Caco-2 (cell line): ENCODE measurements around the gene FURIN. TPM values are rescaled to one million over a fixed set of nuclear protein-coding genes. Genes with fewer than 3 reads are reported as not detected.
"Not testable (repeated sequence)": the region's sequence is repeated elsewhere in the genome, so short reads cannot be mapped to it uniquely, and the experiment has no call there.

ENCODE experiments used
- BruUV-seq: library from RNA; stranded (reverse); fragments of 400-500 nt; replicated peaks from 2 replicates; lab custom pipeline; 2021; lab: Mats Ljungman, UMichigan
- CTCF ChIA-PET: fragments of 300-600 bp; sonication (Branson Sonifier 250); formaldehyde crosslinking; loops from one replicate; lab custom pipeline; 2022; ENCODE audit warnings: antibody characterized with exemption; lab: Charles Lee
- POLR2A ChIA-PET: fragments of 300-600 bp; sonication (Branson Sonifier 250); formaldehyde crosslinking; loops from one replicate; lab custom pipeline; 2022; ENCODE audit warnings: antibody characterized with exemption; lab: Charles Lee
- DNase-seq, 2 experiments: peaks; one replicate each; pipeline versions ENCODE4 v3.0.0 to v3.0.0-alpha.2; 2020 to 2022
- H3K27me3 ChIP-seq: replicated peaks from 2 replicates; pipeline ENCODE4 v1.6.0; 2011; ENCODE audit warnings: low read length; ENCODE audit not compliant: control insufficient read depth, insufficient read depth
- H3K36me3 ChIP-seq: 2 replicates; pipeline ENCODE4 v1.5.1; 2011; ENCODE audit warnings: low read length; ENCODE audit not compliant: control insufficient read depth, insufficient read depth
- H3K4me1 ChIP-seq: fragments of 250-450 bp; sonication (Bioruptor Pico); 2 replicates; pipeline ENCODE4 v1.5.1; 2020; ENCODE audit warnings: mild to moderate bottlenecking
- H3K4me3 ChIP-seq: 2 replicates; pipeline ENCODE4 v1.5.1; 2011; ENCODE audit warnings: low read depth, mild to moderate bottlenecking, control low read depth, low read length
- H3K9me3 ChIP-seq: fragments of 250-450 bp; sonication (Bioruptor Pico); 2 replicates; pipeline ENCODE4 v1.5.1; 2020; ENCODE audit warnings: mild to moderate bottlenecking, moderate library complexity
- H3K27ac Mint-ChIP-seq: one replicate; pipeline ENCODE4 v1.8.0; 2022; ENCODE audit warnings: mixed read lengths; ENCODE audit not compliant: unreplicated experiment
- H3K27me3 Mint-ChIP-seq: one replicate; pipeline ENCODE4 v1.8.0; 2022; ENCODE audit warnings: mixed read lengths; ENCODE audit not compliant: insufficient read depth, unreplicated experiment
- H3K36me3 Mint-ChIP-seq: one replicate; pipeline ENCODE4 v1.8.0; 2022; ENCODE audit warnings: mild to moderate bottlenecking, mixed read lengths; ENCODE audit not compliant: insufficient read depth, unreplicated experiment
- H3K4me1 Mint-ChIP-seq: one replicate; pipeline ENCODE4 v1.8.0; 2022; ENCODE audit warnings: low read depth, mixed read lengths; ENCODE audit not compliant: unreplicated experiment
- H3K4me3 Mint-ChIP-seq: one replicate; pipeline ENCODE4 v1.8.0; 2022; ENCODE audit warnings: mild to moderate bottlenecking, moderate library complexity, mixed read lengths; ENCODE audit not compliant: unreplicated experiment
- H3K9me3 Mint-ChIP-seq: one replicate; pipeline ENCODE4 v1.8.0; 2022; ENCODE audit warnings: mixed read lengths; ENCODE audit not compliant: unreplicated experiment
- intact Hi-C: fragments of 100-400 bp; cut with micrococcal nuclease; formaldehyde crosslinking; loops from one replicate; pipeline ENCODE4 v1.10.0; 2022; ENCODE audit not compliant: unreplicated experiment
- total RNA-seq: library from RNA; stranded (reverse); gene quantifications from 2 replicates; pipeline ENCODE4 v1.2.3, GENCODE V29; 2022
- TF ChIP-seq, protein P1 (sequence below), 2 experiments: fragments of 200-600 bp in 1 of 2; IDR thresholded peaks; 1 replicate in 1 of 2; 2 replicates in 1 of 2; pipeline versions ENCODE4 v1.5.1 to v1.8.0; 2011 to 2022; ENCODE audit warnings: antibody characterized with exemption in 1 of 2, control low read depth in 1 of 2, inconsistent platforms in 1 of 2, low read depth in 1 of 2, low read length in 1 of 2, mild to moderate bottlenecking in 1 of 2, moderate library complexity in 1 of 2; ENCODE audit not compliant: insufficient read depth in 1 of 2, severe bottlenecking in 1 of 2, unreplicated experiment in 1 of 2

Gene FURIN
- total RNA-seq, 1 experiment from 2014 or later = 43.0 TPM

DNA sequence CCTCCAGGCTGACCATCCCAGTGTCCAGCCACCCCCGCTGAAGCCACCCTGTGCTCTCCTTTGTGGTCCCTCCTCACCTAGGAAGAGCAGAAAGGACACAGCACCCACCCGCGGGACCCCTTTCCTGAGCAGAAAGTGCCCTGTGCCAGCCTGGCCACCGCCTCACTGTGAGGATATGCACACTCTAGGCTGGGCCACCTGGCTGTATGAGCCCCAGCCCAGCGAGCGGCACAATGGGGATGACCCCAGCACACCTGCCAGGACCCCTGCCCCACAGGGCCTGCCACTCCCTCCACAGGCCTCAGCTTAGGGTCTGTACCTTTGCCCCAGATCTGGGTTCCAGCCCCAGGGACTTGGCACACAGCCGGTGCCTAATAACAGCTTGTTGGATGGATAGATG lies 47.9 kb upstream of the FURIN start:
- CTCF ChIA-PET = no interaction called here
- intact Hi-C loops = loop anchor here (5.0 kb wide), 2 partner anchors 52 to 173 kb away; no protein-coding TSS in a partner anchor
- H3K27me3 Mint-ChIP-seq = no peaks in the 10 kb centered on the region

DNA sequence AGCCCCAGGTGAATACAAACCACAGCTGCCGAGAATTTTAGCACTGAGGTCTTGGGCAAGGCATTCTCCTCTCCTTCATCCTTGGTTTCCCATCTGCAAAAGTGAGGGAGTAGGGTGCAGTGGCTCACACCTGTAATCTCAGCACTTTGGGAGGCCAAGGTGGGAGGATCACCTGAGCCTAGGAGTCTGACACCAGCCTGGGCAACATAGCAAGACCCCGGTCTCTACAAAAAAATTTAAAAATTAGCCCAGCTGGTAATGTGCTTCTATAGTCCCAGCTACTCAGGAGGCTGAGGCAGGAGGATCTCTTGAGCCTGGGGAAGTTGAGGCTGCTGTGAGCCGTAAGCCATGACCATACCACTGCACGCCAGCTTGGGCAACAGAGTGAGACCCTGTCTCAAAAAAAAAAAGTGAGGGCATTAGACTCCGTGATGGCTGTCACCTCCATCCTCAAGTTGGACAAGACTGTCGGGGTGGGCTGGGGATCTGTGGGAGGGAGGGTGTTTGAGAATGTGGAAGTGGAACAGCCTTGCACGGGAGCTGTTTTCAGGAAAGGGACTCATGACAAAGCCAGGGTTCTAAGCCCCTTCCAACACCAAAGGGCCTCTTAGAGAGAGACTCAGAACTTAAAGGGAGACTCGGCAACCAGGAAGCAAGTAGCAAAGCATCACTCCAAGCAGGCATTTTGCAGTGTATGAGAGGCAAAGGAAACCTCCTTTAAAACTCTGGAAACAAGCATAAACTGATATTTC lies 46.0 kb upstream of the FURIN start:
- intact Hi-C loops = loop anchor here (5.0 kb wide), 2 partner anchors 50 to 175 kb away; no protein-coding TSS in a partner anchor
- Mint-ChIP-seq H3K4me1 (peaks cover 7% of the 10 kb centered on the region), H3K9me3 (no peaks in the 10 kb centered on the region), H3K4me3 (no peak overlapping the region), H3K36me3 (no peaks in the 10 kb centered on the region), H3K27me3 (no peaks in the 10 kb centered on the region), H3K27ac (no peak overlapping the region)
- Histone ChIP-seq H3K9me3 (no peaks in the 10 kb centered on the region), H3K4me3 (no peak overlapping the region), H3K36me3 (no peaks in the 10 kb centered on the region), H3K4me1 (peaks cover 18% of the 10 kb centered on the region), H3K27me3 (no peaks in the 10 kb centered on the region)
- TF ChIP-seq, protein P1, sequence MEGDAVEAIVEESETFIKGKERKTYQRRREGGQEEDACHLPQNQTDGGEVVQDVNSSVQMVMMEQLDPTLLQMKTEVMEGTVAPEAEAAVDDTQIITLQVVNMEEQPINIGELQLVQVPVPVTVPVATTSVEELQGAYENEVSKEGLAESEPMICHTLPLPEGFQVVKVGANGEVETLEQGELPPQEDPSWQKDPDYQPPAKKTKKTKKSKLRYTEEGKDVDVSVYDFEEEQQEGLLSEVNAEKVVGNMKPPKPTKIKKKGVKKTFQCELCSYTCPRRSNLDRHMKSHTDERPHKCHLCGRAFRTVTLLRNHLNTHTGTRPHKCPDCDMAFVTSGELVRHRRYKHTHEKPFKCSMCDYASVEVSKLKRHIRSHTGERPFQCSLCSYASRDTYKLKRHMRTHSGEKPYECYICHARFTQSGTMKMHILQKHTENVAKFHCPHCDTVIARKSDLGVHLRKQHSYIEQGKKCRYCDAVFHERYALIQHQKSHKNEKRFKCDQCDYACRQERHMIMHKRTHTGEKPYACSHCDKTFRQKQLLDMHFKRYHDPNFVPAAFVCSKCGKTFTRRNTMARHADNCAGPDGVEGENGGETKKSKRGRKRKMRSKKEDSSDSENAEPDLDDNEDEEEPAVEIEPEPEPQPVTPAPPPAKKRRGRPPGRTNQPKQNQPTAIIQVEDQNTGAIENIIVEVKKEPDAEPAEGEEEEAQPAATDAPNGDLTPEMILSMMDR (IDR thresholded peaks at IDR 0.05; ENCODE audit: insufficient read depth in 1 of 2, low read depth in 1 of 2, low read length in 1 of 2, severe bottlenecking in 1 of 2, unreplicated experiment in 1 of 2) = no peak
- DNase-seq = no peak
- BruUV-seq = no TSS peak
- POLR2A ChIA-PET = no interaction called here
- CTCF ChIA-PET = no interaction called here

More for the DNA sequence above, 47.9 kb upstream of the FURIN start:
- POLR2A ChIA-PET = no interaction called here
- Mint-ChIP-seq H3K4me1 (peaks cover 7% of the 10 kb centered on the region), H3K4me3 (no peak overlapping the region), H3K36me3 (no peaks in the 10 kb centered on the region), H3K9me3 (no peaks in the 10 kb centered on the region), H3K27ac (no peak overlapping the region)
- no peaks in the 10 kb centered on the region for H3K27me3 ChIP-seq
- DNase-seq = no peak
- H3K4me1 ChIP-seq = peaks cover 18% of the 10 kb centered on the region
- H3K9me3 ChIP-seq = no peaks in the 10 kb centered on the region
- no TSS peak for BruUV-seq
- H3K4me3 ChIP-seq = no peak overlapping the region
- TF ChIP-seq, protein P1 (IDR thresholded peaks at IDR 0.05; ENCODE audit: insufficient read depth in 1 of 2, low read depth in 1 of 2, low read length in 1 of 2, severe bottlenecking in 1 of 2, unreplicated experiment in 1 of 2) = no peak
- no peaks in the 10 kb centered on the region for H3K36me3 ChIP-seq

DNA sequence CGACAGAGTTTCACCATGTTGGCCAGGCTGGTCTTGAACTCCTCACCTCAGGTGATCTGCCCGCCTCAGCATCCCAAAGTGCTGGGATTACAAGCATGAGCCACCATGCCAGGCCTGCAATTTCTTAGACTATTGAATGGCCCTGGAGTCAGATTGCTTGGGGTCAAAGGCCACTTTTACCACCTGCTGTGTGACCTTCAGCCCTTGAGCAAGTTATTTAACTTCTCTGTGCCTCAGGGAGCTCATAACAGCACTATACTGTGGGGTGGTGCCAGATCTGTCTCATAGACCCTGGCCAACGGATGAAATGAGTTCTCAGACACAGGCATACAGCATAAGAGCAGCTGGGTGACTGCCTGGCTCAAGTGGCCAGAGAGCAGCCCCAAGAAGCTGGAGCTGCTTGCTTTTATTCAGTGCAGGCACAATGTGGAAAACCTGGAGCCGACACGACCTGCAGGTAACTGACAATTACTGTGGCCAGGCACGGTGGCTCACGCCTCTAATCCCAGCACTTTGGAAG lies 44.9 kb upstream of the FURIN start:
- no TSS peak for BruUV-seq
- no peaks in the 10 kb centered on the region for H3K36me3 ChIP-seq
- no peak for DNase-seq
- peaks cover 7% of the 10 kb centered on the region for H3K4me1 Mint-ChIP-seq
- no peaks in the 10 kb centered on the region for H3K9me3 Mint-ChIP-seq
- TF ChIP-seq, protein P1 (IDR thresholded peaks at IDR 0.05; ENCODE audit: insufficient read depth in 1 of 2, low read depth in 1 of 2, low read length in 1 of 2, severe bottlenecking in 1 of 2, unreplicated experiment in 1 of 2) = no peak
- H3K4me1 ChIP-seq = peaks cover 18% of the 10 kb centered on the region
- no peak overlapping the region for H3K4me3 Mint-ChIP-seq
- ChIA-PET POLR2A (no interaction called here), CTCF (interaction anchor here (0.9 kb wide), 1 partner anchor 109 kb away, joined by 4 read pairs; no protein-coding TSS in a partner anchor)
- no peaks in the 10 kb centered on the region for H3K9me3 ChIP-seq
- H3K27ac Mint-ChIP-seq = no peak overlapping the region
- intact Hi-C loops = loop anchor here (5.0 kb wide), 2 partner anchors 49 to 176 kb away; no protein-coding TSS in a partner anchor
- no peaks in the 10 kb centered on the region for H3K27me3 Mint-ChIP-seq
- no peaks in the 10 kb centered on the region for H3K36me3 Mint-ChIP-seq
- no peak overlapping the region for H3K4me3 ChIP-seq
- H3K27me3 ChIP-seq = no peaks in the 10 kb centered on the region

DNA sequence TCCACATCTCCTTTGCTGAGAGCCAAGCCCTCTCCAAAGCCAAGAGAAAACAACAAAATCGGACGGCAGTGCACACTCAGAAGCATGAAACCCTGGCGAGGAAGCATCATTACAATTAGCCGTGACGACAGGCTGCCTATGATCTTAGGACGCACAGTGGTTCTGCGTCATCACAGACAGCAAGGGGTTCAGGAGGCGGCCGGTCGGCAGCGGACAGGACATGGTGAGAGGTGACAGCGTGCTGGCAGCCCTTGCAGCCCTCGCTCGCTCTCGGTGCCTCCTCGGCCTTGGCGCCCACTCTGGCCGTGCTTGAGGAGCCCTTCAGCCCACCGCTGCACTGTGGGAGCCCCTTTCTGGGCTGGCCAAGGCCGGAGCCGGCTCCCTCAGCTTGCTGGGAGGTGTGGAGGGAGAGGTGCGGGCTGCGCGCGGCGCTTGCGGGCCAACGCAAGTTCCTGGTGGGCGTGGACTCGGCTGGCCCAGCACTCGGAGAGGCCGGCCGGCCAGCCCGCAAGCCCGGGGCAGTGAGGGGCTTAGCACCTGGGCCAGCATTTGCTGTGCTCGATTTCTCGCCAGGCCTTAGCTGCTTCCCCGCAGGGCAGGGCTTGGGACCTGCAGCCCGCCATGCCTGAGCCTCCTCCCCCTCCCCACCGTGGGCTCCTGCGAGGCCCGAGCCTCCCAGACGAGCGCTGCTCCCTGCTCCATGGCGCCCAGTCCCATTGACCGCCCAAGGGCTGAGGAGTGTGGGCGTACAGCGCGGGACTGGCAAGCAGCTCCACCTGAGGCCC lies 43.1 kb upstream of the FURIN start:
- H3K27me3 ChIP-seq, CTCF ChIA-PET, BruUV-seq, H3K4me1 Mint-ChIP-seq, H3K4me3 Mint-ChIP-seq, H3K36me3 Mint-ChIP-seq, H3K9me3 ChIP-seq, intact Hi-C loops, H3K27me3 Mint-ChIP-seq, H3K36me3 ChIP-seq, H3K4me3 ChIP-seq, H3K9me3 Mint-ChIP-seq, DNase-seq, H3K27ac Mint-ChIP-seq: not testable (repeated sequence)
- peaks cover 18% of the 10 kb centered on the region for H3K4me1 ChIP-seq
- POLR2A ChIA-PET = interaction anchor here (1.5 kb wide), 1 partner anchor 108 kb away, joined by 4 read pairs; the partner anchor contains the start of gene BLM
